Esophagus squamous epithelium (tissue), 5 donors: Measurements from ENCODE around the gene SKP1. TPM values are rescaled to one million over a fixed set of nuclear protein-coding genes. Genes with fewer than 3 reads are reported as not detected.

Experiments
- DNase-seq: peaks from one replicate; lab custom pipeline; 2025; lab: John Stamatoyannopoulos, UW
- H3K27ac ChIP-seq, 4 donors: fragments of 200-600 bp; sonication (generic); one replicate each; pipeline ENCODE4 v1.5.1; 2016 to 2019; ENCODE audit warnings: mild to moderate bottlenecking in 1 of 4
- H3K27me3 ChIP-seq, 4 donors: fragments of 200-600 bp; sonication (generic); 1 replicate in 3 of 4; 2 replicates in 1 of 4; pipeline versions ENCODE4 v1.5.1 to v1.6.0; 2017 to 2021; ENCODE audit warnings: antibody characterized with exemption in 1 of 4
- H3K36me3 ChIP-seq, 3 donors: fragments of 200-600 bp; sonication (generic); one replicate each; pipeline ENCODE4 v1.5.1; 2016 to 2019
- H3K4me1 ChIP-seq, 3 donors: fragments of 200-600 bp; sonication (generic); one replicate each; pipeline ENCODE4 v1.5.1; 2017 to 2019
- H3K4me3 ChIP-seq, 4 donors: fragments of 200-600 bp; sonication (generic); 1 replicate in 3 of 4; 2 replicates in 1 of 4; pipeline ENCODE4 v1.5.1; 2016 to 2019; ENCODE audit warnings: mild to moderate bottlenecking in 2 of 4, moderate library complexity in 1 of 4
- H3K9me3 ChIP-seq, 3 donors: fragments of 200-600 bp; sonication (generic); one replicate each; pipeline ENCODE4 v1.5.1; 2016 to 2019
- CTCF ChIP-seq, 6 experiments: fragments of 450-650 bp in 4 of 6; fragments of 200-600 bp in 2 of 6; sonication (generic) in 2 of 6; IDR thresholded peaks; one replicate each; pipeline ENCODE4 v1.5.1; 2016 to 2019; ENCODE audit warnings: antibody characterized with exemption in 6 of 6, mild to moderate bottlenecking in 4 of 6, moderate library complexity in 4 of 6
- POLR2A ChIP-seq, 4 donors: fragments of 450-650 bp; IDR thresholded peaks; one replicate each; pipeline ENCODE4 v1.6.1; 2017; ENCODE audit warnings: antibody characterized with exemption in 4 of 4, mild to moderate bottlenecking in 4 of 4, moderate library complexity in 3 of 4
- WGBS, 2 donors: methylation state at CpG; one replicate each; pipeline ENCODE4 v1.1.5; 2018; 5-methylcytosine and 5-hydroxymethylcytosine counted together
- intact Hi-C: fragments of 100-400 bp; cut with DNase I; formaldehyde crosslinking; loops from one replicate; pipeline ENCODE4 v1.15.0; 2022
- total RNA-seq, 4 donors: library from RNA; depleted of rRNA; stranded (reverse); fragments of >200 nt; gene quantifications; one replicate each; pipeline ENCODE4 v1.1.0, GENCODE V29; 2016
- donor health status: DM: yes; HTN: yes; CAD: no.

The SKP1 gene
- total RNA-seq, 4 donors from 2014 or later: 159 to 260 (median 208) TPM

- Histone ChIP-seq H3K27ac (no peak overlapping the region), H3K4me1 (no peaks in the 10 kb centered on the region), H3K27me3 (no peaks in the 10 kb centered on the region), H3K4me3 (no peak overlapping the region), H3K36me3 (no peaks in the 10 kb centered on the region), H3K9me3 (no peaks in the 10 kb centered on the region)
- intact Hi-C loops: no loop called here
- 81 to 88% methylated on average over 1 of the region's 1 CpG for WGBS, 2 donors
- no peak for DNase-seq
- TF ChIP-seq POLR2A (IDR thresholded peaks at IDR 0.05): no peak
- no peak for TF ChIP-seq CTCF (IDR thresholded peaks at IDR 0.05)
Observed at GRCh38 chr5:134188092-134188491, 11.3 kb upstream of the SKP1 start.

DNA sequence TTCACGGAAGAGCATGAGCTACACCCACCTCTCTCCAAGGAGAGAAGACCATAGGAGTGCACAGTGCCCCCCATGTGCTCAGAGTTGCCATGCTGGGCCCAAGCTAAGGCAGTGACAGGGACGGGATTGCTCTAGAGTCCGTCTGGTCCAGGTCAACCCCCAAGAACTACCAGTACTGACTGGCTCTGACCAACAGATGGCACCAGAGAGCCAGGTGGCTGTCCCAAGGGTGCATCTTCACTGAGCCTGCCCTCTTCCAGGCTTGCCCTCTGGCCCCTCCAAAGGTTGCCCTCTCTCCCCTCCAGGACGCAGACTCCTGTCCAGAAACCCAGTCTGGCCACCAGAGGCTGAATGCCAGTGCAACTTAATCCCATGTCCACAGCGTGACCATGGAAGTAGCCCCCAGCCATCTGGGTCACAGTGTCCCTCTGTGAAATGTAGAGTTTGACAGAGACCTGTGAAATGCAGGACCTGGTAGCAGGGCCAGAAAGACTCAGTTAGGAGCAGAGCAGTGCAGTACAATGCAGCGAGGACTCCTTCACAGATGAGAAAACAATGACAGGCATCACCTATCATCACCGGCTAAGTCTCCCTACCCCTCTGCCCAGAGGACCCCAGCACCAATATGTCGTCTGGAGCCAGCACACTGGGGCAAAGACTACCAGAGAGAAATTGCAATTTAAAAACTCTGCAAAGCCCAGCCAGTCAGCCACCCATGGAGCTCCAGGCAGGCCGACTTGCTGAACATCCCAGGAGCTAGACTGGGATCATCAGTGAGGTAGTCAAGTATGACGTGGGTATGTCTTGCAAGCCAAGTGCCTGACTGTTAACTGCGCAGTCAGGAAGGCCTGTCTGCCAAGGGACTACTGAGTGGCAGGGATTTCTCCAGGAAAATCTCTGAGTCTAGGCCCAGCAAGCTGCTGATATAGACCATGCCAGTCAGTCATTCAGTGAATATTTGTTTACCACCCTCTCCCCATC is 7.7 kb upstream of the SKP1 start:
- Histone ChIP-seq H3K36me3 (no peaks in the 10 kb centered on the region), H3K9me3 (no peaks in the 10 kb centered on the region), H3K27me3 (no peaks in the 10 kb centered on the region), H3K27ac (no peak overlapping the region), H3K4me1 (no peaks in the 10 kb centered on the region), H3K4me3 (no peak overlapping the region)
- DNase-seq: peak; percentile 5
- TF ChIP-seq CTCF (IDR thresholded peaks at IDR 0.05): peak; percentile 56 to 93 (median 86)
- no peak for TF ChIP-seq POLR2A (IDR thresholded peaks at IDR 0.05)
- intact Hi-C loops: loop anchor here (5.0 kb wide), 1 partner anchor 108 kb away; no protein-coding TSS in a partner anchor
- 38 to 57% methylated on average over 5 to 6 of the region's 11 CpGs for WGBS, 2 donors

DNA sequence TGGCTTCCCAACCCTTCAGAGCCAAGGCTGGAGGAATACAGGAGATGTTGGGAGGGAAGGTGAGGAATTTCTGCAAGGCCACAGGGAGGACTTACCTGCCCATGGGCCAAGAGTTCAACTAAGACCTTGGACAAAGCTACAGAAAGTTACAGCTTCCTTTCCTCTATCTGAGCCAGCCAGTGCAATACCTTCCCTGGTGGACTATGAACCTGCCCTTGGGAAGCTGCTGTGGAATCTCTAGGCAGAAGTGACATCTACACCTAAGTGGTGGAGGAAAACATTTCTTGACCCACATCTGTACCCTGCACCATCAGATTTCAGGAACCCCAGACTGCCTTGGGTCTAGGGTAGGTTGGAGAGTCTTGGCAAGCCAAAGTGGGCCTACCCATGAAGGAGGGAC is 6.7 kb upstream of the SKP1 start:
- intact Hi-C loops: loop anchor here (5.0 kb wide), 1 partner anchor 109 kb away; no protein-coding TSS in a partner anchor
- H3K4me1 ChIP-seq: peaks cover 0 to 2% (median 0%) of the 10 kb centered on the region in 3 donors
- no peaks in the 10 kb centered on the region for H3K36me3 ChIP-seq
- no peak overlapping the region for H3K27ac ChIP-seq
- DNase-seq: no peak
- H3K9me3 ChIP-seq: no peaks in the 10 kb centered on the region
- H3K4me3 ChIP-seq: no peak overlapping the region
- TF ChIP-seq POLR2A (IDR thresholded peaks at IDR 0.05) (no peak), CTCF (IDR thresholded peaks at IDR 0.05) (no peak)
- no peaks in the 10 kb centered on the region for H3K27me3 ChIP-seq

GRCh38 chr5:134178096-134178419 is 1.3 kb upstream of the SKP1 start:
- Histone ChIP-seq H3K27me3 (no peaks in the 10 kb centered on the region), H3K9me3 (no peaks in the 10 kb centered on the region), H3K4me3 (peak overlapping the region in 2 of 4 donors; percentile 93 to 95), H3K4me1 (peaks cover 4 to 42% (median 21%) of the 10 kb centered on the region in 3 donors), H3K36me3 (peaks cover 0 to 7% (median under 1%) of the 10 kb centered on the region in 3 donors), H3K27ac (peak overlapping the region; percentile 97 to 100 (median 100))
- TF ChIP-seq POLR2A (IDR thresholded peaks at IDR 0.05): no peak
- TF ChIP-seq CTCF (IDR thresholded peaks at IDR 0.05): no peak
- 63 to 100% methylated on average over 1 to 2 of the region's 3 CpGs for WGBS, 2 donors
- no peak for DNase-seq
- intact Hi-C loops: no loop called here
